HUES64 (cell line): ENCODE results near the gene SELL. TPM values are rescaled to one million over a fixed set of nuclear protein-coding genes. Genes with fewer than 3 reads are reported as not detected.

ENCODE experiments used
- H3K27ac ChIP-seq: 2 replicates; pipeline ENCODE4 v1.7.0; 2013; ENCODE audit warnings: low read depth, low read length, inconsistent platforms
- H3K27me3 ChIP-seq: 2 replicates; pipeline ENCODE4 v1.6.1; 2013; ENCODE audit warnings: mild to moderate bottlenecking, low read length; ENCODE audit not compliant: insufficient read depth
- H3K36me3 ChIP-seq: 2 replicates; pipeline ENCODE4 v1.6.1; 2013; ENCODE audit warnings: mild to moderate bottlenecking, low read length; ENCODE audit not compliant: insufficient read depth
- H3K4me1 ChIP-seq: 2 replicates; pipeline ENCODE4 v1.6.1; 2013; ENCODE audit warnings: mild to moderate bottlenecking, low read length, moderate library complexity; ENCODE audit not compliant: insufficient read depth
- H3K4me3 ChIP-seq: 2 replicates; pipeline ENCODE4 v1.5.1; 2013; ENCODE audit warnings: mild to moderate bottlenecking, low read length, moderate library complexity
- H3K9ac ChIP-seq: 2 replicates; pipeline ENCODE4 v1.6.1; 2013; ENCODE audit warnings: mild to moderate bottlenecking, low read depth, low read length
- H3K9me3 ChIP-seq: 2 replicates; pipeline ENCODE4 v1.6.1; 2013; ENCODE audit warnings: low read depth, low read length; ENCODE audit not compliant: insufficient read depth
- WGBS: fragments of 150-250, 120-280 bp; methylation state at CpG from one replicate; pipeline ENCODE4 v1.1.7; 2013; ENCODE audit warnings: missing lambda C conversion rate; 5-methylcytosine and 5-hydroxymethylcytosine counted together
- polyA plus RNA-seq, 2 experiments: library from polyadenylated mRNA; stranded (reverse); fragments of 50-300 nt; gene quantifications; one replicate each; pipeline ENCODE4 v1.2.3, GENCODE V29; 2013

The SELL gene
- polyA plus RNA-seq (2013, experiment 1 of 2) = not detected
- polyA plus RNA-seq (2013, experiment 2 of 2) = 0.19 TPM

DNA sequence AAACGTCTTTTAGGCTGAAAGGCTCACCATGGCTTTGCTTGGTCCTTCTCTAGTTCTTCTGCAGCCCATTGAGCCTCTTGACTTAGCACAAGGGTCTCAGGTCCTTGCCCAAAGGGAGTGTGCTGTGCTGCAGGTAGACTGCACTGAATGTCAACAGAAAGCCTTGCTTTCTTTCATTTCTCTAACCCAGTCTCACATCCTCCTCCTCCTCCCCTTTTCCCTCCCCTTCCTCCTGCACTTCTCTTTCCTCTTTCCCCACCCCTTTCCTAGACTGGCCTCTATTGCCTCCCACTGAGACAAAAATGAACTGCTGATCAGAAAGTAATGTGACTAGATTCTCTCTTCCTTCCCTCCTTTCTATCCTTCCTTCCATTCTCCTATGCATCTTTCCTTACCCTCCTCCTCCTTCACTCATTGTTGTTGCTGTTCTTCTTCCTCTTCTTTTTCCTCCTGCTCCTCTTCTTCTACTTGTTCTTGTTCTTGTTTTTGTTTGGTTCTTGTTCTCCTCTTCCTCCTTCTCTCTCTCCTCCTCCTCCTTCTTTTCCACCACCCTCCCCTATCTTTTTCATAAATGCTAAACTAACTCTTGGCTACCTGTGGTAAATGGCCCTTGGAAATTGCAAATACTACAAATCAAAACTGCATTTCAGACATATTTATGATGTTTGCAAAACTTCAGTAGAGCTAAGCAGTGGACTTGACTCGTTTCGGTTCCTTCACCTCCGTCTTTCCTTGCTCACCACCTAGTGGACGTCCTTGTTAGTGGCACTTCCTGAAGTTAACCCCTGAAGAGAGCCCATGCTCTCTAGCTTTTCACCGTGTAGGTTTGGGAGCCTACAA, at the start of gene SELL:
TSS of gene SELL (minus strand) at position 152 of the 840 bp plus-strand sequence. CDS start at position 30, 122 bp downstream.
- no peaks in the 10 kb centered on the region for H3K9me3 ChIP-seq
- no peak within 1 kb of the TSS for H3K9ac ChIP-seq
- no peak within 1 kb of the TSS for H3K27ac ChIP-seq
- H3K36me3 ChIP-seq = no peaks in the 10 kb centered on the region
- no peaks in the 10 kb centered on the region for H3K27me3 ChIP-seq
- no peaks in the 10 kb centered on the region for H3K4me1 ChIP-seq
- 20% methylated on average over 6 of the region's 6 CpGs for WGBS
- peak within 1 kb of the TSS; percentile 12; the same call in 1 of the 2 replicates for H3K4me3 ChIP-seq

DNA sequence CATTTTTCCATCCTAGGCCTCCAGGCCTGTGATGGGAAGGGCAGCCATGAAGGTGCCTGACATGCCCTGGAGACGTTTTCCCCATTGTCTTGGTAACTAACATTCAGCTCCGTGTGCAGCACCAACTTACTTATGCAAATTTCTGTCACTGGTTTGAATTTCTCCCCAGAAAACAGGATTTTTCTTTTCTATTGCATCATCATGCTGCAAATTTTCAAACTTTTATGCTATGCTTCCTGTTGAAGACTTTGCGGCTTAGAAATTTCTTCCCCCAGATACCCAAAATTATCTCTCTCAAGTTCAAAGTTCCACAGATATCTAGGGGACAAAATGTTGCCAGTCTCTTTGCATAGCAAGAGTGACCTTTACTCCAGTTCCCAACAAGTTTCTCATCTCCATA, 47.6 kb upstream of the SELL start:
- Histone ChIP-seq H3K27me3 (no peaks in the 10 kb centered on the region), H3K4me1 (no peaks in the 10 kb centered on the region), H3K9me3 (peaks cover 6% of the 10 kb centered on the region), H3K27ac (no peak overlapping the region), H3K9ac (no peak overlapping the region), H3K36me3 (no peaks in the 10 kb centered on the region), H3K4me3 (no peak overlapping the region)
- WGBS = 89% methylated on average over 3 of the region's 3 CpGs

DNA sequence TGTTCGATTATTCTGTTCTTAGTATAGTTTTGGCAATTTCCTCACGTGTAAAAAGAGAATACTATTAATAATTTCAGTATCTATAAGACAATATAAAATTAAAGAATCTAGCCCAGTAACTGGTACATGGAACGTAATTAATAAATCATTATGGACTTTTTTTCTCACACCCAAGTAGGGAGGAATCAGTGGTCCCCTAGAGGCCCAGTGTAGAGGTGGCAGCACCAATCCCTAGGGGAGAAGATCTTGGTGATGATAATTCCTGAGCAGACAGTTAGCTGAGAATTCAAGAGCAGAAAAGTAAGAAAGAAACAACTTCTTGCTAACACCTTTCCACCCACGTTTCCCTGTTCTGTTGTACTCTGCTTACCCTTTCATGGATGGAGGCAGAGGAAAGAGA, 42.1 kb upstream of the SELL start:
- 71% methylated on average over 1 of the region's 4 CpGs for WGBS
- H3K4me3 ChIP-seq = no peak overlapping the region

DNA sequence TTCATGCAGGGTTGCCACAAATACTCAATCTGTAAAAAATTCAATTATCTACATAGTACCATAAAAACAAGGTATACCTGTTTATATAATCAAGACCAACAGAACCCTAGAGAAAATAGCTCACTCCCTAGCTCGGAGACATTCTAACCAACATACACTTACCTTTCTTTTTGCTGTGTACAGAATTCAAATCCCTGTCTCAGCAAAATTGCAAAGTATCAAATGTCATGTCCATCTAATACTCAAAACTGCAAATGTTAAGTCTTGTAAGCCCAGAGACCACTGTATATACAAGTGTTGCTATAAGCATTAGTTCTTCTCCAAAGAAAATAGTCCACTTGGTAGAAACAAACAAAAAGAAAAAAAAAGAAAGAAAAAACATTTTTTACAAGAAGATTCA, 38.6 kb upstream of the SELL start:
- Histone ChIP-seq H3K27me3 (no peaks in the 10 kb centered on the region), H3K36me3 (no peaks in the 10 kb centered on the region), H3K9me3 (no peaks in the 10 kb centered on the region), H3K4me1 (peaks cover 18% of the 10 kb centered on the region), H3K27ac (no peak overlapping the region), H3K9ac (no peak overlapping the region), H3K4me3 (no peak overlapping the region)
- 91% methylated on average over 1 of the region's 1 CpG for WGBS

More for the DNA sequence above, 42.1 kb upstream of the SELL start:
- Histone ChIP-seq H3K27ac (no peak overlapping the region), H3K36me3 (no peaks in the 10 kb centered on the region), H3K27me3 (no peaks in the 10 kb centered on the region), H3K9me3 (peaks cover 1% of the 10 kb centered on the region), H3K4me1 (no peaks in the 10 kb centered on the region), H3K9ac (no peak overlapping the region)

DNA sequence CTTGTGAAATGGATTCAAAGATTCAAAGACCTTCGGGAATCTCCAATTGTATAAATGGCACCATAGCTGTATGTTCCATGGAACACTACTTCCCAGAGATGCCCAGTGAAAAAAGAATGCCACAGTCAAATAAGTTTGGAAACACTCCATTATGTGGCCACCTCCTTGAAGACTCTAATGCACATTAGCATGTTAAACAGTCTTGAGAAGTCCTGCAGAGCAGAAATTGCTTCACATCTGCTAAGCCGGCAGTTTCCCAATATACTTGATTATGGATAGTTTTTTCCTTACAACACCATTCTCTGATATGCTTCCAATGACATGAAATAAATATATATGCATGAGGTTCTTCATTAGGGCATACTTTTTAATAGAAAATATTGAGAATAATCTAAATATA, 35.1 kb upstream of the SELL start:
- H3K9me3 ChIP-seq = no peaks in the 10 kb centered on the region
- peaks cover 22% of the 10 kb centered on the region for H3K4me1 ChIP-seq
- H3K4me3 ChIP-seq = no peak overlapping the region
- no peaks in the 10 kb centered on the region for H3K27me3 ChIP-seq
- WGBS = 78% methylated on average over 2 of the region's 2 CpGs
- H3K9ac ChIP-seq = no peak overlapping the region
- H3K36me3 ChIP-seq = no peaks in the 10 kb centered on the region
- no peak overlapping the region for H3K27ac ChIP-seq

DNA sequence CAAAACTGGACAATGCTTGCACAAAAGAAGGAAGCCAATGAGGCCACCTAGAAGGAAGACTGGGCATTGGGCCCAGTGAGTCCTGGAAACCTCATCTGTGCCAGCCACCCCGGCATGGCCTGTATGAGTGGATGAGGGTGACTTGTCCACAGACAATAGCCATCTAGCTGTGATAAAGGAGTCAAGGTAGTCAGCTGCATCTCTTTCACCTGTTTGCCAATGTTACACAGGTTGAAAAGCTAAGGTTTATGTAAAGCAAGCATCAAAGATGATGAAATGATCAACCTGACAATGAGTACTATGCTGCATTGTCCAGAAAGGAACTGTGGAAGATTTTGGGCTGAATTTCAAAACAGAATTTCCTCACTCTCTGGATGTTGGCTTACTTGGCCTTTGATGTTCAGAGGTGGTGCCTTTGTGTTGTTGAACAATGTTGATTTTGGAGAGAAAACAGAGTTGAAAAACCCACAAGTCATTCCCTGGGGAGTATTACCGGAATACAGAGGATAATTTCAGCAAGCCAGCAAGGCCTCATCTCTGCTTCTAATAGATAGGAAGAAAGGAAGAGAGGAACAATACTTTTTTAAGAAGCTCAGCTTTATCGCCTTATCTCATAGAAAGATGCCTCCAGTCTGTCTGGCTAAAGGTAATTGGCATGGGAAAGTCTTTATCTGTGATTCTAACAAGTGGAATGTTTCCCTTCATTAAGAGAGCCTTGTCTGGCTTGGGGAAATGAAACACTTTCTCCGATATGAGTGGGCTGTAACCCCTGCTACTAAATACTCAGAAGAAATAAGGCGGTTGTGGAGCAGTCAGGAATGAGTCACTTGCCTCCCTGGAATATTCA, 33.8 kb upstream of the SELL start:
- Histone ChIP-seq H3K27ac (no peak overlapping the region), H3K9ac (no peak overlapping the region), H3K36me3 (no peaks in the 10 kb centered on the region), H3K9me3 (no peaks in the 10 kb centered on the region), H3K27me3 (no peaks in the 10 kb centered on the region), H3K4me3 (no peak overlapping the region), H3K4me1 (peaks cover 27% of the 10 kb centered on the region)
- 73% methylated on average over 5 of the region's 5 CpGs for WGBS

DNA sequence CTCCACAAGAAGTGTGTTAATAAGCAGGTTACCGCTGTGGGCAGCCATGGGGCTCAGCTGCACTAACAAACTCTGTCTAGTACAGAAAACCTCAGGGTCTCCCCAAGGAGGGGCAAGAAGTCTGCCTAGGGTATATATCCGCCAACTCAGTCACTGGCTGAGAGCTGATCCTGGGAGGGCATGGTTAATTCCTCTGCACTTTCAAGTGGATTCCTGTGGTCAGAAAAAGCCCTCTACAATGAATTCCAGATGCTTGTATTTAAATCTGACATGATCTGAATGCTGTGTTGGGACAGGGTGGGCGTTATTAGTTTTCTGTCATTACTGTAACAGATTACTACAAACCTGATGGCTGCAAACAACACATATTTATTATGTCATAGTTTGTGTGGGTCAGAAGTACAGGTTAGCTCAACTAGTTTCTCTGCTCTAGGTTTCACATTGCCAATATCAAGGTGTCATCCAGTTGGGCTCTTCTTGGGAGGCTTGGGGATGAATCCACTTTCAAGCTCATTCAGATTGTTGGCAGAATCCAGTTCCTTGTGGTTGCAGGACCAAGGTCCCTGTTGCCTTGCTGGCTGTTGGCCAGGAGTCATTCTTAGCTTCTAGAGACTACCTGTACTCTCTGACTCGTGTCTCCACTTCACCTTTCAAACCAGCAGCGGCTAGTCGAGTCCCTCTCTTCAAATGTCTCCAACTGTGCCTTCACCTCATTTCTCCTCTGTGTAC, 30.4 kb upstream of the SELL start:
- Histone ChIP-seq H3K9ac (no peak overlapping the region), H3K4me3 (no peak overlapping the region), H3K4me1 (peaks cover 33% of the 10 kb centered on the region), H3K27ac (no peak overlapping the region), H3K36me3 (no peaks in the 10 kb centered on the region), H3K27me3 (no peaks in the 10 kb centered on the region), H3K9me3 (no peaks in the 10 kb centered on the region)
- WGBS = 93% methylated on average over 5 of the region's 6 CpGs

DNA sequence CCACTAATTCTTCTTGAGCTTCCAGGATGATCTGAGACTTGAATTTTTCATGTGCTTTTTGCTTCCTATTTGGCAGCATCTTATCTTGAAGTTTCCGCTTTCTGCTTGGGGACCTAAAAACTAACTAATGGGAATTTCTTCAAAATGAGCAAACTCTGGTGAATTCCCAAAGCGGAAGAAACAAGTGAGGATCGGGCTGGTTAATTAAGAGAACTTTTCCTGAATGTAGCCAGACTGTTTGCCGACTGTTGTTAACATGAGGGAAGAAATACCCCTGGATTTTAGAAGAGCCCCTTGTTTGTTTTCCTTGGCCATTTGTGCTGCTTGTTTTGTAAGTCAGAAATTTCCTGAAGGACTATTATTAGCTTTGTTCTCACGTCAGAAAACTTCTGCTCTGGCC, 28.6 kb upstream of the SELL start:
- Histone ChIP-seq H3K4me1 (peaks cover 16% of the 10 kb centered on the region), H3K36me3 (no peaks in the 10 kb centered on the region), H3K9me3 (no peaks in the 10 kb centered on the region), H3K9ac (no peak overlapping the region), H3K4me3 (no peak overlapping the region), H3K27me3 (no peaks in the 10 kb centered on the region), H3K27ac (no peak overlapping the region)
- 91% methylated on average over 4 of the region's 5 CpGs for WGBS

DNA sequence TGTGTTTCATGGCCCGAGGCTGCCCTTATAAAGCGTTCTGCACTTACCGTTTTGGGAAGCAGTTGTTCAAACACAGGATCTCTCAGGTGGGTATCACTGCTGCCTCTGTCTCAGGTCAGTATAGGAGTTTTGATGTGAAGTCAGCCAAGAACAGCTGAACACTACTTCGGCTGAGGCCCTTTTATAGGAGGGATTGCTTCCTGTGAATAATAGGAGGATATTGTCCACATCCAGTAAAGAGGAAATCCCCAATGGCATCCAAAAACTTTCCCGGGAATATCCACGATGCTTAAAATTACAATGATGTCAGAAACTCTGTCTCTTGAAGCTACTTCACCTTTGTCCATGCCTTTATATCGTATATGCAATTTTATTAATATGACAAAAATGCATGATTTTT, 22.5 kb upstream of the SELL start, which contains the start of gene SELE:
TSS of gene SELE (minus strand) at position 156 of the 400 bp plus-strand sequence. CDS start 467 bp downstream, outside the sequence.
- Histone ChIP-seq H3K9ac (no peak within 1 kb of the TSS), H3K4me1 (peaks cover 7% of the 10 kb centered on the region), H3K36me3 (no peaks in the 10 kb centered on the region), H3K9me3 (no peaks in the 10 kb centered on the region), H3K27me3 (no peaks in the 10 kb centered on the region), H3K4me3 (no peak within 1 kb of the TSS), H3K27ac (no peak within 1 kb of the TSS)
- WGBS = 95% methylated on average over 6 of the region's 7 CpGs

DNA sequence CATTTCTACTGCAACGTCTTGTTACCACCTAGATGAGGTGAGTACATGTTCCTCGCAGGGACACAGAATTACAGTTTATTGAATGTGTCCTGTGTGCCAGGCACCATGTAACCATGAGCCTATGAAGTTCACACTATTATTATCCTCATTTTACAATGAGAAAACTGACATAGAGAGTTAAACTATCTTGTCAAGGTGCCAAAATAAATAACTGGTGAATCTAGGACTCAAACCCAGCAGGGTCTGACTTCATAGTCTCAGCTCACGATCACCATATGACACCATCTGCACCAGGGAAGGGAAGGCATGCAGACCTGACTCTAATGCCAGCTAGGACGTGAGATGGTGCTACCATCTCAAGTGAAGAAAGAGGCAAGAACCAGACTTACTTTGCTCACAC, 20.0 kb upstream of the SELL start:
- no peaks in the 10 kb centered on the region for H3K9me3 ChIP-seq
- 95% methylated on average over 4 of the region's 4 CpGs for WGBS

DNA sequence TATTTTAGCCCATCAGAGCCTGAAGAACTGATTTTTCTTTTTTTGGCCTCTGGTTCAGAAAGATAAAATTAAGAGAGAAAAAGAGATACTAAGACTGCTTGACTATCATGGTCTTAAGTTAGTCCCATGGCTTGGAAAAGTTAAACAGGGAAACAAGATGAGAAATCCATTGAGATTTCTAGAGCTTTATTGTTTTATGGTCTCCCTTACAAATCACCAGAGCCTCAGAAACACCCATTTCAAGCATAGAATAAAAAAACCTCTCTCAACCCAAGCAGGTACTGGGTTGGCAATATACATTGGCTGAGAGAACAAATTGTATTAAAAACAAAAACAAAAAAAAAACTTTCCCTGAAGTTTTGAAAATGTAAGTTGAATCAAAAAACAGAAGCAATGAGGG, 18.6 kb upstream of the SELL start:
- Histone ChIP-seq H3K4me1 (no peaks in the 10 kb centered on the region), H3K4me3 (no peak overlapping the region), H3K36me3 (no peaks in the 10 kb centered on the region), H3K9me3 (no peaks in the 10 kb centered on the region), H3K27me3 (no peaks in the 10 kb centered on the region), H3K9ac (no peak overlapping the region), H3K27ac (no peak overlapping the region)

More for the DNA sequence above, 20.0 kb upstream of the SELL start:
- Histone ChIP-seq H3K27me3 (no peaks in the 10 kb centered on the region), H3K4me3 (no peak overlapping the region), H3K4me1 (no peaks in the 10 kb centered on the region), H3K27ac (no peak overlapping the region), H3K36me3 (no peaks in the 10 kb centered on the region), H3K9ac (no peak overlapping the region)
